Neural crest cell (in vitro differentiated cells): ENCODE measurements around the gene KCNS1. TPM values are rescaled to one million over a fixed set of nuclear protein-coding genes. Genes with fewer than 3 reads are reported as not detected.
A peak's percentile ranks its signal among the peaks of the same experiment; 100 is the strongest.

ENCODE experiments used
- DNase-seq: peaks from one replicate; pipeline ENCODE4 v3.0.0; 2021; ENCODE audit warnings: low read depth, mixed read lengths, low spot score
- H3K27ac Mint-ChIP-seq: one replicate; pipeline ENCODE4 v1.8.0; 2021; ENCODE audit warnings: mild to moderate bottlenecking, mixed read lengths; ENCODE audit not compliant: unreplicated experiment
- H3K27me3 Mint-ChIP-seq: 2 replicates; pipeline ENCODE4 v1.8.0; 2021; ENCODE audit warnings: low read depth, mild to moderate bottlenecking, mixed read lengths
- H3K36me3 Mint-ChIP-seq: 2 replicates; pipeline ENCODE4 v1.8.0; 2021; ENCODE audit warnings: low read depth, mild to moderate bottlenecking, mixed read lengths
- H3K4me1 Mint-ChIP-seq: 2 replicates; pipeline ENCODE4 v1.8.0; 2021; ENCODE audit warnings: mixed read lengths
- H3K4me3 Mint-ChIP-seq: one replicate; pipeline ENCODE4 v1.8.0; 2021; ENCODE audit warnings: mild to moderate bottlenecking, mixed read lengths
- H3K9me3 Mint-ChIP-seq: 2 replicates; pipeline ENCODE4 v1.8.0; 2021; ENCODE audit warnings: mixed read lengths
- CTCF ChIP-seq: fragments of 200-600 bp; sonication (generic); conservative IDR thresholded peaks from 2 replicates; pipeline ENCODE4 v1.5.0; 2021; ENCODE audit warnings: antibody characterized with exemption, mild to moderate bottlenecking
- total RNA-seq: library from RNA; stranded (reverse); gene quantifications from 2 replicates; pipeline ENCODE4 v1.2.1, GENCODE V29; 2021

KCNS1 gene
- total RNA-seq, 1 donor from 2014 or later: not detected

GRCh38 chr20:45112754-45113153 lies 11.8 kb upstream of the KCNS1 start:
- Mint-ChIP-seq H3K4me1 (no peaks in the 10 kb centered on the region), H3K27me3 (peaks cover 33% of the 10 kb centered on the region), H3K27ac (no peak overlapping the region), H3K4me3 (no peak overlapping the region), H3K9me3 (no peaks in the 10 kb centered on the region), H3K36me3 (no peaks in the 10 kb centered on the region)
- no peak for DNase-seq
- TF ChIP-seq CTCF: no peak

- H3K9me3 Mint-ChIP-seq: no peaks in the 10 kb centered on the region
- peaks cover 34% of the 10 kb centered on the region for H3K27me3 Mint-ChIP-seq
- peak; percentile 59 for TF ChIP-seq CTCF
- peak; percentile 23 for DNase-seq
- no peaks in the 10 kb centered on the region for H3K36me3 Mint-ChIP-seq
- no peak overlapping the region for H3K4me3 Mint-ChIP-seq
- H3K4me1 Mint-ChIP-seq: no peaks in the 10 kb centered on the region
- H3K27ac Mint-ChIP-seq: no peak overlapping the region
These were observed 11.0 kb upstream of the KCNS1 start for GRCh38 chr20:45111799-45112471.

- no peaks in the 10 kb centered on the region for H3K9me3 Mint-ChIP-seq
- no peak overlapping the region for H3K27ac Mint-ChIP-seq
- H3K27me3 Mint-ChIP-seq: peaks cover 37% of the 10 kb centered on the region
- no peaks in the 10 kb centered on the region for H3K4me1 Mint-ChIP-seq
- no peak for DNase-seq
- no peak overlapping the region for H3K4me3 Mint-ChIP-seq
- no peak for TF ChIP-seq CTCF
- H3K36me3 Mint-ChIP-seq: no peaks in the 10 kb centered on the region
These were observed 10.4 kb upstream of the KCNS1 start for GRCh38 chr20:45111285-45111684.

GRCh38 chr20:45110301-45110700 lies 9.4 kb upstream of the KCNS1 start:
- no peak overlapping the region for H3K4me3 Mint-ChIP-seq
- no peaks in the 10 kb centered on the region for H3K9me3 Mint-ChIP-seq
- H3K27me3 Mint-ChIP-seq: peaks cover 36% of the 10 kb centered on the region
- no peak for TF ChIP-seq CTCF
- H3K4me1 Mint-ChIP-seq: no peaks in the 10 kb centered on the region
- no peak for DNase-seq
- no peaks in the 10 kb centered on the region for H3K36me3 Mint-ChIP-seq
- H3K27ac Mint-ChIP-seq: no peak overlapping the region

GRCh38 chr20:45109634-45110033 lies 8.7 kb upstream of the KCNS1 start:
- H3K27me3 Mint-ChIP-seq: peaks cover 36% of the 10 kb centered on the region
- H3K4me1 Mint-ChIP-seq: no peaks in the 10 kb centered on the region
- H3K36me3 Mint-ChIP-seq: no peaks in the 10 kb centered on the region
- no peak for DNase-seq
- H3K27ac Mint-ChIP-seq: no peak overlapping the region
- H3K9me3 Mint-ChIP-seq: no peaks in the 10 kb centered on the region
- TF ChIP-seq CTCF: no peak
- H3K4me3 Mint-ChIP-seq: no peak overlapping the region
